NCI-H524 (cell line): ENCODE data around the gene UBE2R2.
"Not testable (repeated sequence)": the region's sequence is repeated elsewhere in the genome, so short reads cannot be mapped to it uniquely, and the experiment has no call there.

Experiments used
- DNase-seq, 2 experiments: peaks; one replicate each; lab custom pipeline; 2025; lab: John Stamatoyannopoulos, UW

Gene UBE2R2

DNA sequence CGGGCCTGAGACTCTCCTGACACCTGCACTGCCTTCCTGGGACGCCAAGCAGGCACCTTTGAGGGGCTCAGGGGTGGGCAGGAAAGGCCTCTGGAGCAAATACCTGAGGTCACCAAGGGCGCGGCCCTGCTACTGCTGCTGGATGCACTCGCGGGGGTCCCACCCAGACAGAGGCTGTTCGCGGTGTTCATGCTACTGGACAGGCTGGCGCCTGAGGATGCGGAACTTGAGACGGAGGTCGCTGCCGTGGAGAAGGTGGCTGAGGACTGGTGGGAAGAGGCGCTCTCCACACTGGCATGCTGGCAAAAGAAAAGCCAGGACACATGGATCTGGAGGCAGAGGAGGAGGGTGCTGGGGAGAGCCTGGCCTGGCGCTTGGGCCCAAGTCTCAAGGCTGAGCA is 110.7 kb downstream of the UBE2R2 start:
- no peak for DNase-seq

DNA sequence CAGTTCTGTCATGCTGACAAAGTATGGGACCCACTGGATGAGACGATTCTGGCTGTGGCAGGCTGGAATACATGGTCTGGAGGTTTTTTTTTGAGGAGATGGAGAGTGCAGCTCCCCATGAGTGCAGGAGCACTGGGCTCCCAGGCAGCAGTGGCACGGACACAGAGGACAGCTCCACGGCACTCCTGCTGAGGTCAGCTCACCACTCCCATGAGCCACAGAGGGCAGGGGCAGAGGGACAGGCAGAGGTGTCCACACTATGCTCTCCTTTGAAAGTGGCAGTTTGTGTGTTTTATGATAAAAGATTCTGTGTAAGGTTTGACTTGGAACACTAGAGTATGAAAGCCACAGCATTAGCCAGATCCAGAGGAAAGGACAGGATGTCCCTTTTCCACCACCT is 114.4 kb downstream of the UBE2R2 start:
- no peak for DNase-seq

DNA sequence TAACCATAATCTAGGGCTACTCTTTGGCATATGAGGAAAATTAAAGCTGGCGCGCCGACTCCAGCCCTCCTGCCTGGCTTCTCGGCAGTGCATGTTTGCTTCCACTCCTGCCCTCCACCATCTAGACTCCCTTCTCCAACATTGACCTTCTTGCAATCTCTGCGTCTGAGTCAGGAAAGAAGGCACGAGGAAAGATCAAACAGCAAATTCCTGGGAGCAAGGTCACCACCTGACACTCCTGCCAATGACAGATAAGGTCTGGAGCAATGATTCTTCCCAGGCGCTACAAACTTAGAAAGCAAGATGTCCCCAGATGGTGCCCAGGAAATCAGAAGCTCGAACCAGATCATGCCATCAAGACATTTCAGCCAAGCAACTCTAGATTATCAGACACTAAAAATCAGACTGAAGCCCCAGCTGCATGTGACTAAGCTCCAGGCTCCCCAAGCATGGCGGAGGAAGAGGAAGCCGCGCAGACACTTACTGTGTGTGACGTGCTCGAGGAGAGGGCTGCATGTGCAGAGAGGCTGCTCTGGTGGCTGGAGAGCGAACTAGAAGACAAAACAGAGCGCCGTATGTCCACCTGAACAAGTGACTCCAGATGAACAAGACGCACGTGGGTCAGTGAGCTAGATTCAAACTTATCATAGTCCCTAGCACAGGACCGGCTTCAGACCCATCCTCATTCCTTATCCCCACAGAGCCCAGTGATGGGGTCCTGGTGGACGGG is 115.3 kb downstream of the UBE2R2 start:
- no peak for DNase-seq

DNA sequence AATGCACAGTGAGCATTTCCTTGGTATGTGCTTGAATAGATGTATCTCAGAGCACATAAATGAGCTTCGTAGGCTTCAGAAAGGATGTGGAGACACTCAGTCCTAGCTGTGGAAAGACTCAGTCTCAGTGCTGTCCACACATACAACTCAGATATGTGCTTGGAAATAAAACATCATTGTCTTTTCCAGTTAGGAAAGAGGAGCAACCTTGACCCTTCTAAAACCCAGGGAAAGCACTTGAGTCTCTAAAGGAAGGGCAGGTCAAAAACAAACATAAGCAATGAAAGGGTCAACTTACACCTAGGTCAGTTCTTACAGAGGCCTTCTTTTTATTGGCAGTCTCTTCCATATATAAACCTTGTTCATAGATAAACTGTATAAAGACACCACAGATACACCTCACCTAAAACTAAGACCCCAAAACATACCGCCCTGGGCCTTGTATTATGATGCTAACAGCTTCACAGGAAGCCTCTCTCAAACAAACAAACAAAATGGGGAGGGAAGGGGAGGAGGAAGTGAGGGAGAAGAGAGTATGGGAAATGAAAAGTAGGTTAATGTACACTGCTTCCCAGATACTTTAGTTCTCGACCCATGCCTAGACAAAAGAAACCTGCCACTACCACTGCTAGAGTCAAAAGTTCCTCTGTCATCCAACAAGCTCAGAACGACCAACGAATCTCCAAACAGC is 117.4 kb downstream of the UBE2R2 start:
- DNase-seq: no peak

DNA sequence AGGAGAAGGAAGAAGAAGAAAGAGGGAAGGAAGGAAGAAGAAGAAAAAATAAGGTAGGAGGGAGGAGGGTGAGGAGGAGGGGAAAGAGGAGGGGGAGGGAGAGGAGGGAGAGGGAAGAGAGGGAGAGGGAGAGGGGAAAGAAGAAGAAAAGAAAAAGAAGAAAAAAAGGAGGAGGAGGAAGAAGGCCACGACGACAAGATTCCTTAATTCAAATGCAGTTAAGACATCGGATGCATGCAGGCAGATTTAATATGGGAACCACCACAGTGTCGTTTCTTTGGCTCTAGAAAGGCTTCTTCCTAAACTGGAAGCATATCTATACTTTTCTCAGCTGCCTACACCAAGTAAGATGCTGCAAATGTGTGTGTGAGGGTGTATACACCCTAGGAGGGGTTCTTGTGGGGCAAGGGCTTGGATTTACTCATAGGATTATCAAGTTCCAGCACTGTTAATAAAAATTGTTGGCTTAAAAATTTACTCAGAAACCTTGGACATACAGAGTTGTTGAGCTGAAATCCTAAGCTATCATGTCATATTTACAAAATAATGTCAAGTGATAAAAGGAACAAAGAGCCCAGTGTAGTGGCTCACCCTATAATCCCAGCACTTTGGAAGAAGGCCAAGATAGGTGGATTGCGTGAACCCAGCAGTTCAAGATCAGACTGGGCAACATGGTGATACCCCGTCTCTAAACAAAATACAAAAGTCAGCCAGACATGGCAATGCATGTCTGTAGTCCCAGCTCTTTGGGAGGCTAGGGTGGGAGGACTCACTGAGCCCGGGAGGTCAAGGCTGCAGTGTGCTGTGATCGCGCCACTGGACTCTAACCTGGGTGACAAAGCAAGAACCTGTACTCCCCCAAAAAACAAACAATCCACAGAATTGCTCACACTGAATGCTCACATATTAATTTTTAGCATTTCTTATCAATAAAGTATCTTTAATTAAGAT is 123.2 kb downstream of the UBE2R2 start:
- DNase-seq: peak in 1 of 2 experiments; percentile 2

DNA sequence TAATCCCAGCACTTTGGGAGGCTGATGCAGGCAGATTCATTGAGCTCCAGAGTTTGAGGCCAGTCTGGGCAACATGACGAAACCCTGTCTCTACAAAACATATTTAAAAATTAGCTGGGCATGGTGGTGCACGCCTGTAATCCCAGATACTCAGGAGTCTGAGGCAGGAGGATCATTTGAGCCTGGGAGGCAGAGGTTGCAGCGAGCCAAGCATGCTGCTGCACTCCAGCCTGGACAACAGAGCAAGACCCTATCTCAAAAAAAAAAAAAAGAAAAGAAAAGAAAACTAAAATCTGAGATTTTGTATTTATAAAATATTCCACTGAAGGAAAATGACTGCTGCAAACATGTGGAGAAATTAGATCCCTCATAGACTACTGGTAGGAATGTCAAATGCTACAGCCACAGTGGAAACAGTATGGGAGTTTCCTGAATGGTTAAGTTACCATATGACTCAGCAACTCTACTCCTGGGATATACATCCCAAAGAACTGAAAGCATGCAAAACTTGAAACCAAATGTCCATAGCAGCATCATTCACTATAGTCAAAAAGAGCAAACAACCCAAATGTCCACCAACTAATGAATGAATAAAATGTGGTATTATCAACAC is 125.6 kb downstream of the UBE2R2 start:
- DNase-seq: no peak

DNA sequence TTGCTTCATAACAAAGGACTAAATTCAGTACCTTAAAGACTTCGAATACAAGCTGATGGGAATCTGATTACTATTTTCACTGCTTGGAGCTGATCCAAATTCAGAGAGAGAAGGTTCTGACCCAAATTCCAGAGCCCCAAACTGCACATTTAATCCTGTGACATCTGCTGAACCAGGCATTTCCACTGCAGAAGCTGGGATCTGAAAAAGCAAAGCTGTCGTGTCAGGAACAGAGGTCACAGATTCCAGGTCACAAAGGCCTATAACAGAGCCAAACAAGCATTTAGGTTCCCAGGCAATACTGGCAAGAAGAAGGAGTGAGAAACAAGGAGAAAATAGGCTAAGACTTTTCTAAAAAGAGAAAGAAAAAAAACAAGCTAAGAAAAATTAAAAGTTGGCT is 126.4 kb downstream of the UBE2R2 start:
- no peak for DNase-seq

DNA sequence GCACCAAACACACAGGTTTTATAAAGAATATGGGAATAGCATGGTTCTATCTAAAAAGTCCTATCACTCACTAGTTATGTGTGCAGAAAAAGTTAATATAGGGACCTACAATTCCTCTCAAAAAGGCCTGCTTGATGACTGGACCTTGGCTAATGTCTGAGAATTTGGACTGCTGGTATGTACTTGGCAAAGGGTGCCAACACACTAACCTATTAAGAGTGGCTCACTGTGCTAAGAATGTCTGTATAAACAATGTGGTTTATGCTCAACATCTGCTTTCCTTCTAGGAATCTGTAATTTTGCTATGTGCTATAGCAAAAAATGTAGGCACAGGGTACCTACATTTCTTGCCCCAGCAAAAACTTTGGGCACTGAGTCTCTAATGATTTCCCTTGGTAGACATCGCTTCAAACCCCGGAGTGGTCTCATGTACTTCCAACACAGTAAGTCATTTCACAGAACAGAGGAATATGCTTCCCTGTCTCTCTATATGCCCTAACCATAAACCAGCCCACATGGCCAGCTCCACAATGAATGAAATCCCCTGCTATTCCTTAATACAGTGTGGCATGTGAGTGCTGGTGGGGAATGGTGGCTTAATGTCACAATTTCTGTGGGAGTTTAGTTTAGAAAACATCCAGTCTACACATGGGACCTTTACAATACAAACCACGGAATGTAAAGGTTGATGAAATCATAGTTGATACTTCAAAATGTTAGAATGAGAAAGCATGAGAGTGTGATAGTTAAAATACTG is 130.0 kb downstream of the UBE2R2 start:
- DNase-seq: no peak

DNA sequence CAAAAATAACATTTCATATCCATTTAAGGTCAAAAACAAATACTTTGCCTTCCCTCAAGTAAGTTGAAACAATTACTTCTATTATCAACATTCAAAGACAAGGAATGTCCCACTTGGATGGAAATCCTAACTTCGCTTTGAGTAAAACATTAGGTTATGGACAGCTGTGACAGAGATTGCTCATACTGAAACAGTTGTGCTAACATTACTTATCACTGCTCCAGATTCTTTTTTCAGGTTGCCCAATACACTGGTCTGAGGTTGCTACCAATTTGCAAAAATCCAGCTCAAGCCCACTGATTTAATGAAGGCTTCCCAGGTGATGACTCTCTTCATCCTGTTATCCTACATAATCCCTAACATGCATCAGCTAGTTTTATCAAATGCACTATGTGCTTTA is 133.4 kb downstream of the UBE2R2 start:
- no peak for DNase-seq

DNA sequence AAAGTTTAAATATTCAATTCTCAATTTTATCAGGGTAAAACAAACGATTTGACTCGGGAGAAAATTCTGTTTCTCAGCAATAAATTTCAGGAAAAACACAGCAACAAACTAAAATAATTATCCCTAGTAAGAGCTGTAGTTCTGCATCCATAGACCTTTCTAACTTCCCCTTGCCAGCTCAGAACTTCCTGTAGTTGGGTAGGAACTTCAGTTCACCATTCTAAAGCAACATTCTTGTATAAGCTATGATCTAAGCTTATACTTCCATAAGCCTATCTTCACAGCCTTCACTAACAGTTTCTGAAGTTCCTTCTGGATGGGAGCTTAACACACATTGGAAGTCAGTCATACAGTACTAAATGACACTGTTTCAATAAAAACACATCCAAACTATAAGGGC is 135.1 kb downstream of the UBE2R2 start:
- DNase-seq: no peak

DNA sequence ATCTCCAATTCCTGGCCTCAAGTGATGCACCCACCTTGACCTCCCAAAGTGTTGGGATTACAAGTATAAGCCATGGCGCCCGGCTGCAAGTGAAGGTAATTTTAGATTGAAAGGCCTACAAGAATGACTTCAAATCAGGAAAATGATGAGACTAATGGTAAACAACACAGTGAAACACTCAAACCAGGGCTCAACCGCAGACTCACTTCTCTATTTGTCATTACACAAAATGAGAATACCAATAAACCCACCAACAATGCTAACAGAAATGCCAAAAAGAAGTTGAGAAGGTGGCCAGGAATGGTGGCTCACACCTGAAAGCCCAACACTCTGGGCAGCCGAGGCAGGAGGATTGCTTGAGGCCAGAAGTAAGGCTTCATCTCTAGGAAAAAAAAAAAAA is 139.6 kb downstream of the UBE2R2 start:
- DNase-seq: no peak

DNA sequence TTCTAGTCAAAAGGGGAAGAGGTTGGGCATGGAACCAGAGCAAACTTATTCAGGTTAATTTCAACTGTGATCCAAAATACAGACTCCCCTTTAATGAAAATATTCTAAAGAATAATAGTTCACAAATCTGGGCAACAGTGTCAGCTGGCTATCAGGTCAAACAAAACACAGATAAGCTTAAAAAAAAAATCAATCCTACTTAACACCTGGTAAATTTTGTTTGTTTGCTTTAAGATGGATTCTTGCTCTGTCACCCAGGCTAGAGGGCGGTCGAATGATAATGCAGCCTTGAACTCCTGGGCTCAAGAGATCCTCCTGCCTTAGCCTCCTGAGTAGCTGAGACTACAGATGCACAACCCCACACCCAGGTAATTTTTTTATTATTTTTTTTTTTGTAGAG is 142.8 kb downstream of the UBE2R2 start:
- no peak for DNase-seq

DNA sequence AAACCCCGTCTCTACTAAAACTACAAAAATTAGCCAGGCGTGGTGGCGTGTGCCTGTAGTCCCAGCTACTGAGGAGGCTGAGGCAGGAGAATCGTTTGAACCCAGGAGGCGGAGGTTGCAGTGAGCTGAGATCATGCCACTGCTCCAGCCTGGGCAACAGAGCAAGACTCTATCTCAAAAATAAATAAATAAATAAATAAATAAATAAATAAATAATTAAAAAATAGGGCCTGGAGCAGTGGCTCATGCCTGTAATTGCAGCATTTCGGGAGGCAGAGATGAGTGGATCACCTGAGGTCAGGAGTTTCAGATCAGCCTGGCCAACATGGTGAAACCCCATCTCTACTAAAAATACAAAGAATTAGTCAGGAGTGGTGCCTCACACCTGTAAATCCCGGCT is 145.5 kb downstream of the UBE2R2 start:
- DNase-seq: not testable (repeated sequence)

DNA sequence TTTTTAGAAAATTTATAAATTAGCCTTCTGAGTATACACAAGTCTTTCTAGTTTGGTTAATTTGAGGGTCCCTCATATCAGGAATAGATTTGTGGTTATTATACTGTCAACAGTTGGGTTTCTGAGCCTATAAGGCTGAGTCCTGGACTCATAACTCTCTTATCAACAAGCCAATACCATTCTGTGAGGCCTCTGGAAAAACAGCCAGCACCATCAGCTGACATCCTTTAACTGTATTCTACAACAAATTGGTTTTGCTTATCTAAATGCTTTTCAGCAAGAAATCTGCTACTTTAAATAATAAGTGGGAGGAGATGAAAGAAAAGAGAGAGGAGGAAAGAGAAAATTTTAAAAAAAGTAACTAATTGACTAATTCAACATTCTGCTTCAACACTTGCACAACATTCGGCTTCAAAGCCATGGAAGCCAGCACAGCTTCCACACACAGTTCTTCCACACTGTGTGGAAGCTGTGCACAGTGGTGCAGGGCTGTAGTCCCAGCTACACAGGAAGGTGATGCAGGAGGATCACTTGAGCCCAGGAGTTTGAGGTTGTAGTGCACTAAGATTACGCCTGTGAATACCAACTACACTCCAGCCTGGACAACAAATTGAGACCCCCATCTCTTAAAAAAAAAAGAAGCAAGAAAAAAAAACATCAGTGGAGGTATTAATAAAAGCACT is 147.3 kb downstream of the UBE2R2 start:
- DNase-seq: no peak
